CD14-positive monocyte (primary cell): ENCODE data around the gene TAS1R2. TPM values are rescaled to one million over a fixed set of nuclear protein-coding genes. Genes with fewer than 3 reads are reported as not detected.

Experiments used
- DNase-seq, 3 donors: peaks; one replicate each; pipeline ENCODE4 v3.0.0-alpha.2; 2011 to 2022
- H2AFZ ChIP-seq: 2 replicates; pipeline ENCODE4 v1.6.0; 2012; ENCODE audit warnings: mild to moderate bottlenecking, low read depth, low read length, inconsistent platforms; ENCODE audit not compliant: insufficient read depth, poor library complexity, severe bottlenecking
- H3K27ac ChIP-seq, 2 donors: 1 replicate in 1 of 2; 2 replicates in 1 of 2; pipeline ENCODE4 v1.5.1; 2012 to 2013; ENCODE audit warnings: low read length in 2 of 2, control low read depth in 1 of 2, inconsistent platforms in 1 of 2, low read depth in 1 of 2, mild to moderate bottlenecking in 1 of 2
- H3K27me3 ChIP-seq, 2 donors: one replicate each; pipeline versions ENCODE4 v1.6.0 to v1.6.1; 2011 to 2013; ENCODE audit warnings: low read length in 2 of 2; ENCODE audit not compliant: control insufficient read depth in 2 of 2, insufficient read depth in 2 of 2
- H3K36me3 ChIP-seq, 2 donors: replicated peaks in 1 of 2; 1 replicate in 1 of 2; 2 replicates in 1 of 2; pipeline versions ENCODE4 v1.5.1 to v1.6.1; 2012 to 2013; ENCODE audit warnings: low read length in 2 of 2, control low read depth in 1 of 2, inconsistent platforms in 1 of 2, mild to moderate bottlenecking in 1 of 2; ENCODE audit not compliant: insufficient read depth in 2 of 2, control insufficient read depth in 1 of 2
- H3K4me1 ChIP-seq, 2 donors: 1 replicate in 1 of 2; 2 replicates in 1 of 2; pipeline versions ENCODE4 v1.5.1 to v1.6.1; 2012 to 2013; ENCODE audit warnings: low read length in 2 of 2, control low read depth in 1 of 2, inconsistent platforms in 1 of 2, mild to moderate bottlenecking in 1 of 2, moderate library complexity in 1 of 2; ENCODE audit not compliant: insufficient read depth in 2 of 2, control insufficient read depth in 1 of 2
- H3K4me2 ChIP-seq: replicated peaks from 2 replicates; pipeline ENCODE3; 2012; ENCODE audit warnings: low read length, moderate library complexity, mild to moderate bottlenecking; ENCODE audit not compliant: poor library complexity, severe bottlenecking; ENCODE audit errors: extremely low read depth
- H3K4me3 ChIP-seq, 3 experiments: fragments of 200-600 bp in 1 of 3; sonication (generic) in 1 of 3; replicated peaks in 1 of 3; 1 replicate in 2 of 3; 2 replicates in 1 of 3; pipeline ENCODE4 v1.5.1; 2011 to 2013; ENCODE audit warnings: low read length in 3 of 3, mild to moderate bottlenecking in 3 of 3, control low read depth in 2 of 3, low read depth in 2 of 3, inconsistent platforms in 1 of 3, moderate library complexity in 1 of 3
- H3K79me2 ChIP-seq: 2 replicates; pipeline ENCODE4 v1.6.0; 2012; ENCODE audit warnings: mild to moderate bottlenecking, control low read depth, inconsistent platforms, low read length, moderate library complexity; ENCODE audit not compliant: insufficient read depth
- H3K9ac ChIP-seq: 2 replicates; pipeline ENCODE4 v1.6.0; 2017; ENCODE audit warnings: low read length, mild to moderate bottlenecking; ENCODE audit not compliant: insufficient read depth, poor library complexity, severe bottlenecking
- H3K9me3 ChIP-seq, 2 donors: replicated peaks in 1 of 2; 1 replicate in 1 of 2; 2 replicates in 1 of 2; pipeline versions ENCODE4 v1.5.1 to v1.6.1; 2012 to 2013; ENCODE audit warnings: low read length in 2 of 2, control low read depth in 1 of 2; ENCODE audit not compliant: control insufficient read depth in 1 of 2, insufficient read depth in 1 of 2
- H4K20me1 ChIP-seq: 2 replicates; pipeline ENCODE4 v1.6.0; 2012; ENCODE audit warnings: mild to moderate bottlenecking, low read length, control low read depth, moderate library complexity; ENCODE audit not compliant: insufficient read depth
- H3K27ac Mint-ChIP-seq, 7 donors: one replicate each; pipeline ENCODE4 v1.8.0; 2020; ENCODE audit warnings: mild to moderate bottlenecking in 7 of 7, mixed read lengths in 7 of 7, moderate library complexity in 6 of 7, inconsistent platforms in 2 of 7
- H3K27me3 Mint-ChIP-seq, 3 donors: one replicate each; pipeline ENCODE4 v1.8.0; 2021 to 2022; ENCODE audit warnings: low read depth in 3 of 3, mild to moderate bottlenecking in 3 of 3, mixed read lengths in 3 of 3, moderate library complexity in 3 of 3, inconsistent platforms in 1 of 3
- H3K36me3 Mint-ChIP-seq, 2 donors: one replicate each; pipeline ENCODE4 v1.8.0; 2020; ENCODE audit warnings: mixed read lengths in 2 of 2, inconsistent platforms in 1 of 2, mild to moderate bottlenecking in 1 of 2
- H3K4me1 Mint-ChIP-seq: one replicate; pipeline ENCODE4 v1.8.0; 2020; ENCODE audit warnings: mild to moderate bottlenecking, mixed read lengths
- H3K4me3 Mint-ChIP-seq, 2 donors: one replicate each; pipeline ENCODE4 v1.8.0; 2020; ENCODE audit warnings: mild to moderate bottlenecking in 2 of 2, mixed read lengths in 2 of 2, moderate library complexity in 1 of 2
- H3K9me3 Mint-ChIP-seq, 7 donors: one replicate each; pipeline ENCODE4 v1.8.0; 2020 to 2022; ENCODE audit warnings: mixed read lengths in 7 of 7, mild to moderate bottlenecking in 6 of 7, moderate library complexity in 6 of 7, inconsistent platforms in 2 of 7
- whole genome bisulfite sequencing: methylation state at CpG from one replicate; pipeline ENCODE4 v1.1.5; 2013; ENCODE audit warnings: missing lambda C conversion rate; ENCODE audit not compliant: insufficient coverage; 5-methylcytosine and 5-hydroxymethylcytosine counted together
- intact Hi-C, 2 donors: fragments of 100-400 bp; cut with micrococcal nuclease; formaldehyde crosslinking; loops; one replicate each; pipeline versions ENCODE4 v1.15.0 to v1.15.1; 2023
- polyA plus RNA-seq, 3 donors: library from polyadenylated mRNA; depleted of rRNA in 1 of 3; unstranded in 2 of 3; stranded (reverse) in 1 of 3; fragments of 300-500 nt in 2 of 3; fragments of >200 nt in 1 of 3; fragmentation: Illumina TruSeq in 2 of 3; gene quantifications; 1 replicate in 2 of 3; 2 replicates in 1 of 3; pipeline ENCODE4 v1.2.3, GENCODE V29; 2012 to 2021
- TF ChIP-seq, protein P1 (sequence below): fragments of 200-600 bp; IDR thresholded peaks from one replicate; pipeline ENCODE4 v1.8.0; 2022; ENCODE audit warnings: antibody characterized with exemption, mild to moderate bottlenecking

Gene TAS1R2
- polyA plus RNA-seq, 3 donors = not detected

DNA sequence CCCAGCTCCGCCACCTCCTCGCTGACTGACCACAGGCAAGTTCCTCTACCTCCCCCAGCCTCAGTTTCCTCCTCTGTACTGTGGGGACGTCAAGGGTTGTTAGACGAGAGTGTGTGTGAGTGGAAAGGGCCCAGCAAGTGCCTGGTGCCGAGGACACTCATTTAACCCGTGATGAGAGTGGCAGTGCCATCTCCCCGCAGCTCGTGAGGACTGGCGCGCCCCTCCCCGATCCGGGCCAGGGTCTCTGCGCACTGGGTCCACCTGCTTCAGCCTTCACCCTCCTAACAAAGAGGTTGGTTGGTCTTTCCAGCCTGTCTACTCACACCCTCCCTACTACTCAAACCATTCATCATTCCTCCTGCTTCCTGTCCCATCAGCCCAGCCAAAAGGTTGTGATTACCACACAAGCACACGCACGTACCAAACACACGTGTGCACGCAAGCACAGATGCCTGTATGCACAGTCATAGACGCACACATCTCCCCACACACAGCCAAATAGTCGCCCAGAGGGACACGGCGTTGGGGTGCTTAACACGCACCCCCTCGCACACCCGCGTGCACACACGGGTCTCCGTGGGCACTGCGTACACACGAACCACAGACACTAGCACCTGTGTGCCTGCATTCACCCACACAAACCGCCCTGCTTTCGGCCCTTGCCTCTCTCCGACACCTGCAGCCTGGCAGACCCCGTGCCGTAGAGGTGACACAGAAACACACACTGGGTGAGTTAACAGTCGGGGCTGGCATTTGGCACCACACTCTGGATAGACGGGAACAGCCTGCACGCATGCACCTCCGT, 39.3 kb downstream of the TAS1R2 start:
- no peak overlapping the region for H3K9ac ChIP-seq
- H3K36me3 Mint-ChIP-seq = no peaks in the 10 kb centered on the region
- no peaks in the 10 kb centered on the region for H3K36me3 ChIP-seq
- peaks cover 29 to 41% (median 38%) of the 10 kb centered on the region in 3 donors for H3K27me3 Mint-ChIP-seq
- TF ChIP-seq, protein P1, sequence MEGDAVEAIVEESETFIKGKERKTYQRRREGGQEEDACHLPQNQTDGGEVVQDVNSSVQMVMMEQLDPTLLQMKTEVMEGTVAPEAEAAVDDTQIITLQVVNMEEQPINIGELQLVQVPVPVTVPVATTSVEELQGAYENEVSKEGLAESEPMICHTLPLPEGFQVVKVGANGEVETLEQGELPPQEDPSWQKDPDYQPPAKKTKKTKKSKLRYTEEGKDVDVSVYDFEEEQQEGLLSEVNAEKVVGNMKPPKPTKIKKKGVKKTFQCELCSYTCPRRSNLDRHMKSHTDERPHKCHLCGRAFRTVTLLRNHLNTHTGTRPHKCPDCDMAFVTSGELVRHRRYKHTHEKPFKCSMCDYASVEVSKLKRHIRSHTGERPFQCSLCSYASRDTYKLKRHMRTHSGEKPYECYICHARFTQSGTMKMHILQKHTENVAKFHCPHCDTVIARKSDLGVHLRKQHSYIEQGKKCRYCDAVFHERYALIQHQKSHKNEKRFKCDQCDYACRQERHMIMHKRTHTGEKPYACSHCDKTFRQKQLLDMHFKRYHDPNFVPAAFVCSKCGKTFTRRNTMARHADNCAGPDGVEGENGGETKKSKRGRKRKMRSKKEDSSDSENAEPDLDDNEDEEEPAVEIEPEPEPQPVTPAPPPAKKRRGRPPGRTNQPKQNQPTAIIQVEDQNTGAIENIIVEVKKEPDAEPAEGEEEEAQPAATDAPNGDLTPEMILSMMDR = no peak
- no peaks in the 10 kb centered on the region for H3K4me1 ChIP-seq
- H3K27me3 ChIP-seq = peaks cover 0 to 17% of the 10 kb centered on the region in 2 donors
- H3K4me2 ChIP-seq = no peak overlapping the region
- intact Hi-C loops = loop anchor here (5.0 to 10.0 kb wide), 2 partner anchors 223 to 225 kb away; no protein-coding TSS in a partner anchor
- peak overlapping the region in 1 of 7 donors; percentile 63 for H3K27ac Mint-ChIP-seq
- WGBS = 67% methylated on average over 27 of the region's 38 CpGs
- no peaks in the 10 kb centered on the region for H3K79me2 ChIP-seq
- H4K20me1 ChIP-seq = no peaks in the 10 kb centered on the region
- peaks cover 0 to 3% (median 0%) of the 10 kb centered on the region in 7 donors for H3K9me3 Mint-ChIP-seq
- no peak overlapping the region for H2AFZ ChIP-seq
- H3K9me3 ChIP-seq = no peaks in the 10 kb centered on the region
- no peak overlapping the region for H3K27ac ChIP-seq
- no peak overlapping the region for H3K4me3 ChIP-seq
- H3K4me1 Mint-ChIP-seq = no peaks in the 10 kb centered on the region
- DNase-seq = no peak
- H3K4me3 Mint-ChIP-seq = no peak overlapping the region

DNA sequence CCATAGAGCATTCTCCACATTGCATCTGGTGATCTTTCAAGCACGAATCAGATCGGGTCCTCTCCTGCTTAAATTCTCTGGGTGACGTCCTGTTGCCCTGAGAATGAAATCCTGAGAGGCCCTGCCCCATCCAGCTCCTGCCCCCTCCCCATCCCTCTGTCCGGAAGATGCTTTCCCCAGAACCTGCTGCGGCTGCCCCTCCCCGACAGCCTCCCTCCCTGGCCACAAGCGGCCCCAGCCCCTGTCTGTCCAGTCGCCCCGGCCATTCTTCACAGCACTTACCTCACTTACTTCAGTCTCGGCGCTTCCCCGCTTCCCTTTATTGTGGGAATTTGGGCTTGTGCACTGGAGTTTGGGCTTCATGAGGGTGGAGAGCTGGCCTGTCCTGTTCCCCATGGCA, 40.3 kb downstream of the TAS1R2 start:
- H3K27ac ChIP-seq = no peak overlapping the region
- H3K79me2 ChIP-seq = no peaks in the 10 kb centered on the region
- H4K20me1 ChIP-seq = no peaks in the 10 kb centered on the region
- no peaks in the 10 kb centered on the region for H3K9me3 ChIP-seq
- H3K4me1 ChIP-seq = no peaks in the 10 kb centered on the region
- Mint-ChIP-seq H3K4me3 (peak overlapping the region in 1 of 2 donors; percentile 32), H3K27me3 (peaks cover 29 to 42% (median 38%) of the 10 kb centered on the region in 3 donors), H3K36me3 (no peaks in the 10 kb centered on the region), H3K4me1 (no peaks in the 10 kb centered on the region), H3K9me3 (peaks cover 0 to 3% (median 0%) of the 10 kb centered on the region in 7 donors), H3K27ac (no peak overlapping the region)
- peaks cover 0 to 17% of the 10 kb centered on the region in 2 donors for H3K27me3 ChIP-seq
- no peaks in the 10 kb centered on the region for H3K36me3 ChIP-seq
- DNase-seq = no peak
- WGBS = 11% methylated on average over 4 of the region's 12 CpGs
- H2AFZ ChIP-seq = no peak overlapping the region
- intact Hi-C loops = no loop called here
- no peak overlapping the region for H3K9ac ChIP-seq
- no peak overlapping the region for H3K4me3 ChIP-seq
- no peak overlapping the region for H3K4me2 ChIP-seq
- TF ChIP-seq, protein P1 = no peak
